GM12878 (cell line): ENCODE results near the gene BCR. TPM values are rescaled to one million over a fixed set of nuclear protein-coding genes. Genes with fewer than 3 reads are reported as not detected.

ENCODE experiments used
- ATAC-seq: fragments of 200-7000 bp; cut with Tn5 transposase; 3 replicates; pipeline ENCODE4 v1.9.1; 2020; ENCODE audit warnings: mild to moderate bottlenecking, moderate library complexity
- BruUV-seq: library from RNA; stranded (reverse); fragments of 400-500 nt; replicated peaks from 2 replicates; lab custom pipeline; 2021; lab: Mats Ljungman, UMichigan
- CTCF ChIA-PET: fragments of 300-600 bp; sonication (Branson Sonifier 250); formaldehyde crosslinking; extraction: SDS; loops from one replicate; lab custom pipeline; 2021; ENCODE audit warnings: inconsistent platforms; lab: Yijun Ruan, JAX
- POLR2A ChIA-PET: fragments of 350-600 bp; formaldehyde crosslinking; extraction: SDS; loops from one replicate; lab custom pipeline; 2021; ENCODE audit warnings: inconsistent platforms; lab: Charles Lee
- RAD21 ChIA-PET: fragments of 300-600 bp; sonication (Branson Sonifier 250); formaldehyde crosslinking; loops from one replicate; lab custom pipeline; 2023; ENCODE audit warnings: antibody characterized with exemption; ENCODE audit not compliant: unreplicated experiment; lab: Charles Lee
- SMC1A ChIA-PET: fragments of 300-600 bp; sonication (Branson Sonifier 250); formaldehyde crosslinking; loops from one replicate; lab custom pipeline; 2023; ENCODE audit not compliant: unreplicated experiment, uncharacterized antibody; lab: Charles Lee
- DNase-seq: peaks from one replicate; pipeline ENCODE4 v3.0.0-alpha.2; 2011; ENCODE audit warnings: low read depth, low spot score
- FAIRE-seq: peaks from 3 replicates; lab custom pipeline; 2011; peaks lifted over from hg19 to GRCh38; lab: Jason Lieb, UNC
- H2AFZ ChIP-seq: 2 replicates; pipeline ENCODE4 v1.6.0; 2011; ENCODE audit warnings: low read depth, low read length, control low read depth; ENCODE audit not compliant: control insufficient read depth
- H3K27ac ChIP-seq: 2 replicates; pipeline ENCODE4 v1.5.1; 2011; ENCODE audit warnings: control low read depth; ENCODE audit not compliant: control insufficient read depth, insufficient read depth
- H3K27me3 ChIP-seq, 2 experiments: replicated peaks in 1 of 2; 2 replicates each; pipeline versions ENCODE4 v1.6.0 to v1.6.1; 2011; ENCODE audit warnings: low read length in 1 of 2; ENCODE audit not compliant: control insufficient read depth in 2 of 2, insufficient read depth in 2 of 2
- H3K36me3 ChIP-seq, 2 experiments: 2 replicates each; pipeline ENCODE4 v1.5.1; 2011; ENCODE audit warnings: low read length in 1 of 2; ENCODE audit not compliant: control insufficient read depth in 2 of 2, insufficient read depth in 2 of 2
- H3K4me1 ChIP-seq: 2 replicates; pipeline ENCODE4 v1.6.1; 2011; ENCODE audit warnings: mild to moderate bottlenecking, low read length, moderate library complexity, mixed read lengths; ENCODE audit not compliant: control insufficient read depth, insufficient read depth
- H3K4me2 ChIP-seq: 2 replicates; pipeline ENCODE4 v1.6.0; 2011; ENCODE audit warnings: control low read depth; ENCODE audit not compliant: control insufficient read depth, insufficient read depth
- H3K4me3 ChIP-seq: fragments of 200-600 bp; sonication (generic); 2 replicates; pipeline ENCODE4 v1.5.1; 2016
- H3K79me2 ChIP-seq: 2 replicates; pipeline ENCODE4 v1.6.0; 2011; ENCODE audit warnings: low read length; ENCODE audit not compliant: control insufficient read depth, insufficient read depth
- H3K9ac ChIP-seq: 2 replicates; pipeline ENCODE4 v1.8.0; 2011; ENCODE audit warnings: low read length, control low read depth, mixed read lengths; ENCODE audit not compliant: control insufficient read depth, insufficient read depth
- H3K9me3 ChIP-seq: replicated peaks from 3 replicates; pipeline ENCODE4 v1.5.1; 2011; ENCODE audit warnings: mild to moderate bottlenecking, low read length; ENCODE audit not compliant: control insufficient read depth, insufficient read depth
- H4K20me1 ChIP-seq: 2 replicates; pipeline ENCODE4 v1.6.0; 2011; ENCODE audit not compliant: control insufficient read depth, insufficient read depth
- CBX3 ChIP-seq: fragments of 200-600 bp; sonication (generic); IDR thresholded peaks from 2 replicates; pipeline ENCODE4 v1.6.1; 2016; ENCODE audit warnings: low read depth, borderline replicate concordance
- CHD2 ChIP-seq: IDR thresholded peaks from 2 replicates; pipeline ENCODE4 v1.6.1; 2011; ENCODE audit warnings: low read depth, low read length, improper control_type of control experiment, borderline replicate concordance
- CREM ChIP-seq: IDR thresholded peaks from 2 replicates; pipeline ENCODE4 v1.6.1; 2014; ENCODE audit warnings: antibody characterized with exemption, low read depth
- GABPA ChIP-seq: IDR thresholded peaks from 2 replicates; pipeline ENCODE4 v1.6.1; 2014; ENCODE audit warnings: antibody characterized with exemption, low read depth, mild to moderate bottlenecking, inconsistent platforms
- KAT2A ChIP-seq: conservative IDR thresholded peaks from 2 replicates; pipeline ENCODE4 v1.6.1; 2011; ENCODE audit warnings: low read depth, low read length; ENCODE audit not compliant: control insufficient read depth
- KDM1A ChIP-seq: fragments of 200-600 bp; sonication (generic); IDR thresholded peaks from 2 replicates; pipeline ENCODE4 v1.6.1; 2016; ENCODE audit warnings: borderline replicate concordance
- MTA2 ChIP-seq: fragments of 450-650 bp; IDR thresholded peaks from 2 replicates; pipeline ENCODE4 v1.6.1; 2016; ENCODE audit warnings: low read depth, mild to moderate bottlenecking, moderate library complexity
- NRF1 ChIP-seq: conservative IDR thresholded peaks from 2 replicates; pipeline ENCODE4 v1.6.1; 2011; ENCODE audit warnings: mild to moderate bottlenecking, low read depth, low read length, improper control_type of control experiment
- RELA ChIP-seq: fragments of 450-650 bp; IDR thresholded peaks from 2 replicates; pipeline ENCODE4 v1.8.0; 2014; ENCODE audit warnings: borderline replicate concordance; ENCODE audit not compliant: partially characterized antibody
- SPI1 ChIP-seq: IDR thresholded peaks from 2 replicates; pipeline ENCODE4 v1.6.1; 2011; ENCODE audit warnings: low read depth, mild to moderate bottlenecking, low read length, moderate library complexity, borderline replicate concordance; ENCODE audit not compliant: insufficient read depth
- TAF1 ChIP-seq: IDR thresholded peaks from 2 replicates; pipeline ENCODE4 v1.6.1; 2011; ENCODE audit warnings: mild to moderate bottlenecking, low read depth, low read length, borderline replicate concordance
- WRNIP1 ChIP-seq: IDR thresholded peaks from 2 replicates; pipeline ENCODE4 v1.6.1; 2011; ENCODE audit warnings: low read depth, low read length, improper control_type of control experiment, borderline replicate concordance
- ZNF217 ChIP-seq: fragments of 450-650 bp; IDR thresholded peaks from 2 replicates; pipeline ENCODE4 v1.6.1; 2017; ENCODE audit warnings: antibody characterized with exemption, mild to moderate bottlenecking
- WGBS: methylation state at CpG from one replicate; pipeline ENCODE4 v1.1.6; 2016; ENCODE audit warnings: low lambda C conversion rate; ENCODE audit not compliant: insufficient replicate concordance, insufficient coverage; ENCODE audit errors: missing lambda C conversion rate; 5-methylcytosine and 5-hydroxymethylcytosine counted together
- in situ Hi-C: fragments of 300-500 bp; cut with MboI; formaldehyde crosslinking; loops from 9 replicates; pipeline ENCODE4 v1.14.3; 2018; ENCODE audit warnings: mixed read lengths
- intact Hi-C: fragments of 100-400 bp; cut with micrococcal nuclease; formaldehyde crosslinking; loops from one replicate; pipeline ENCODE4 v1.14.2; 2022; ENCODE audit not compliant: unreplicated experiment
- polyA plus RNA-seq, 11 experiments: library from polyadenylated mRNA; depleted of rRNA in 4 of 11; unstranded in 6 of 11; stranded (reverse) in 5 of 11; fragments of >200 nt; fragmentation: Nextera tagmentation in 4 of 11; fragmentation: Illumina TruSeq in 1 of 11; extraction: Ambion mirVana in 4 of 11; extraction: Trizol in 1 of 11; gene quantifications; 1 replicate in 1 of 11; 2 replicates in 10 of 11; pipeline versions ENCODE4 v1.2.1 to v1.2.3, GENCODE V29; 2011 to 2016; ENCODE audit warnings: inconsistent platforms in 2 of 11, missing spikeins in 2 of 11, low read depth in 1 of 11
- total RNA-seq, 4 experiments: library from RNA; depleted of rRNA in 3 of 4; stranded (reverse); fragments of >200 nt in 3 of 4; fragmentation: Illumina TruSeq in 1 of 4; extraction: Trizol in 1 of 4; gene quantifications; 2 replicates each; pipeline versions ENCODE4 v1.2.1 to v1.2.3, GENCODE V29; 2013 to 2021
- TF ChIP-seq, protein P1 (sequence below): fragments of 450-650 bp; formaldehyde crosslinking; IDR thresholded peaks from 2 replicates; pipeline ENCODE4 v1.4.0; 2020; ENCODE audit warnings: mild to moderate bottlenecking, moderate library complexity
- TF ChIP-seq, protein P2 (sequence below): fragments of 150-350 bp; IDR thresholded peaks from 2 replicates; pipeline ENCODE4 v1.6.1; 2016; ENCODE audit warnings: low read depth, low read length
- TF ChIP-seq, protein P3 (sequence below): fragments of 450-650 bp; IDR thresholded peaks from 2 replicates; pipeline ENCODE4 v1.6.1; 2018; ENCODE audit warnings: borderline replicate concordance, mild to moderate bottlenecking; ENCODE audit not compliant: partially characterized antibody

BCR gene
- total and polyA plus RNA-seq, 10 of the 15 experiments (the other 5 are each of a cell fraction or from before 2014, with no cell fraction given) = 1.7 to 64.7 (median 18.4) TPM

- in situ Hi-C loops = no loop called here
- H3K9ac ChIP-seq = no peak overlapping the region
- ChIA-PET POLR2A (interaction anchor here (0.7 kb wide), 1 partner anchor 39 kb away, joined by 3 read pairs; no protein-coding TSS in a partner anchor), SMC1A (interaction anchor here (1.2 kb wide), 2 partner anchors 77 to 121 kb away, joined by 3 read pairs; no protein-coding TSS in a partner anchor), RAD21 (no interaction called here), CTCF (interaction anchor here (0.9 to 1.6 kb wide), 2 partner anchors 14 to 17 kb away, joined by 3 to 8 read pairs; no protein-coding TSS in a partner anchor)
- H3K36me3 ChIP-seq = peaks cover 6 to 42% of the 10 kb centered on the region in 2 experiments; a peak in 3 of 4 replicates
- H4K20me1 ChIP-seq = no peaks in the 10 kb centered on the region
- no peaks in the 10 kb centered on the region for H3K79me2 ChIP-seq
- H3K9me3 ChIP-seq = no peaks in the 10 kb centered on the region
- ATAC-seq (no peak), DNase-seq (no peak), FAIRE-seq (no peak)
- H2AFZ ChIP-seq = no peak overlapping the region
- 95% methylated on average over 7 of the region's 7 CpGs for WGBS
- H3K27ac ChIP-seq = no peak overlapping the region
- no TSS peak for BruUV-seq
- no peak overlapping the region for H3K4me2 ChIP-seq
- intact Hi-C loops = no loop called here
- H3K4me1 ChIP-seq = peaks cover 32% of the 10 kb centered on the region
- H3K4me3 ChIP-seq = no peak overlapping the region
- H3K27me3 ChIP-seq = no peaks in the 10 kb centered on the region
- TF ChIP-seq TAF1 (no peak), RELA (no peak), ZNF217 (no peak), SPI1 (no peak), CREM (no peak), MTA2 (no peak), CHD2 (no peak), CBX3 (no peak), KAT2A (no peak), NRF1 (no peak), GABPA (no peak), KDM1A (no peak), WRNIP1 (no peak)
- TF ChIP-seq, protein P1, sequence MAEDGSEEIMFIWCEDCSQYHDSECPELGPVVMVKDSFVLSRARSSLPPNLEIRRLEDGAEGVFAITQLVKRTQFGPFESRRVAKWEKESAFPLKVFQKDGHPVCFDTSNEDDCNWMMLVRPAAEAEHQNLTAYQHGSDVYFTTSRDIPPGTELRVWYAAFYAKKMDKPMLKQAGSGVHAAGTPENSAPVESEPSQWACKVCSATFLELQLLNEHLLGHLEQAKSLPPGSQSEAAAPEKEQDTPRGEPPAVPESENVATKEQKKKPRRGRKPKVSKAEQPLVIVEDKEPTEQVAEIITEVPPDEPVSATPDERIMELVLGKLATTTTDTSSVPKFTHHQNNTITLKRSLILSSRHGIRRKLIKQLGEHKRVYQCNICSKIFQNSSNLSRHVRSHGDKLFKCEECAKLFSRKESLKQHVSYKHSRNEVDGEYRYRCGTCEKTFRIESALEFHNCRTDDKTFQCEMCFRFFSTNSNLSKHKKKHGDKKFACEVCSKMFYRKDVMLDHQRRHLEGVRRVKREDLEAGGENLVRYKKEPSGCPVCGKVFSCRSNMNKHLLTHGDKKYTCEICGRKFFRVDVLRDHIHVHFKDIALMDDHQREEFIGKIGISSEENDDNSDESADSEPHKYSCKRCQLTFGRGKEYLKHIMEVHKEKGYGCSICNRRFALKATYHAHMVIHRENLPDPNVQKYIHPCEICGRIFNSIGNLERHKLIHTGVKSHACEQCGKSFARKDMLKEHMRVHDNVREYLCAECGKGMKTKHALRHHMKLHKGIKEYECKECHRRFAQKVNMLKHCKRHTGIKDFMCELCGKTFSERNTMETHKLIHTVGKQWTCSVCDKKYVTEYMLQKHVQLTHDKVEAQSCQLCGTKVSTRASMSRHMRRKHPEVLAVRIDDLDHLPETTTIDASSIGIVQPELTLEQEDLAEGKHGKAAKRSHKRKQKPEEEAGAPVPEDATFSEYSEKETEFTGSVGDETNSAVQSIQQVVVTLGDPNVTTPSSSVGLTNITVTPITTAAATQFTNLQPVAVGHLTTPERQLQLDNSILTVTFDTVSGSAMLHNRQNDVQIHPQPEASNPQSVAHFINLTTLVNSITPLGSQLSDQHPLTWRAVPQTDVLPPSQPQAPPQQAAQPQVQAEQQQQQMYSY (CRISPR knock-in tag) = no peak
- TF ChIP-seq, protein P2, sequence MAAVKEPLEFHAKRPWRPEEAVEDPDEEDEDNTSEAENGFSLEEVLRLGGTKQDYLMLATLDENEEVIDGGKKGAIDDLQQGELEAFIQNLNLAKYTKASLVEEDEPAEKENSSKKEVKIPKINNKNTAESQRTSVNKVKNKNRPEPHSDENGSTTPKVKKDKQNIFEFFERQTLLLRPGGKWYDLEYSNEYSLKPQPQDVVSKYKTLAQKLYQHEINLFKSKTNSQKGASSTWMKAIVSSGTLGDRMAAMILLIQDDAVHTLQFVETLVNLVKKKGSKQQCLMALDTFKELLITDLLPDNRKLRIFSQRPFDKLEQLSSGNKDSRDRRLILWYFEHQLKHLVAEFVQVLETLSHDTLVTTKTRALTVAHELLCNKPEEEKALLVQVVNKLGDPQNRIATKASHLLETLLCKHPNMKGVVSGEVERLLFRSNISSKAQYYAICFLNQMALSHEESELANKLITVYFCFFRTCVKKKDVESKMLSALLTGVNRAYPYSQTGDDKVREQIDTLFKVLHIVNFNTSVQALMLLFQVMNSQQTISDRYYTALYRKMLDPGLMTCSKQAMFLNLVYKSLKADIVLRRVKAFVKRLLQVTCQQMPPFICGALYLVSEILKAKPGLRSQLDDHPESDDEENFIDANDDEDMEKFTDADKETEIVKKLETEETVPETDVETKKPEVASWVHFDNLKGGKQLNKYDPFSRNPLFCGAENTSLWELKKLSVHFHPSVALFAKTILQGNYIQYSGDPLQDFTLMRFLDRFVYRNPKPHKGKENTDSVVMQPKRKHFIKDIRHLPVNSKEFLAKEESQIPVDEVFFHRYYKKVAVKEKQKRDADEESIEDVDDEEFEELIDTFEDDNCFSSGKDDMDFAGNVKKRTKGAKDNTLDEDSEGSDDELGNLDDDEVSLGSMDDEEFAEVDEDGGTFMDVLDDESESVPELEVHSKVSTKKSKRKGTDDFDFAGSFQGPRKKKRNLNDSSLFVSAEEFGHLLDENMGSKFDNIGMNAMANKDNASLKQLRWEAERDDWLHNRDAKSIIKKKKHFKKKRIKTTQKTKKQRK = no peak
- TF ChIP-seq, protein P3, sequence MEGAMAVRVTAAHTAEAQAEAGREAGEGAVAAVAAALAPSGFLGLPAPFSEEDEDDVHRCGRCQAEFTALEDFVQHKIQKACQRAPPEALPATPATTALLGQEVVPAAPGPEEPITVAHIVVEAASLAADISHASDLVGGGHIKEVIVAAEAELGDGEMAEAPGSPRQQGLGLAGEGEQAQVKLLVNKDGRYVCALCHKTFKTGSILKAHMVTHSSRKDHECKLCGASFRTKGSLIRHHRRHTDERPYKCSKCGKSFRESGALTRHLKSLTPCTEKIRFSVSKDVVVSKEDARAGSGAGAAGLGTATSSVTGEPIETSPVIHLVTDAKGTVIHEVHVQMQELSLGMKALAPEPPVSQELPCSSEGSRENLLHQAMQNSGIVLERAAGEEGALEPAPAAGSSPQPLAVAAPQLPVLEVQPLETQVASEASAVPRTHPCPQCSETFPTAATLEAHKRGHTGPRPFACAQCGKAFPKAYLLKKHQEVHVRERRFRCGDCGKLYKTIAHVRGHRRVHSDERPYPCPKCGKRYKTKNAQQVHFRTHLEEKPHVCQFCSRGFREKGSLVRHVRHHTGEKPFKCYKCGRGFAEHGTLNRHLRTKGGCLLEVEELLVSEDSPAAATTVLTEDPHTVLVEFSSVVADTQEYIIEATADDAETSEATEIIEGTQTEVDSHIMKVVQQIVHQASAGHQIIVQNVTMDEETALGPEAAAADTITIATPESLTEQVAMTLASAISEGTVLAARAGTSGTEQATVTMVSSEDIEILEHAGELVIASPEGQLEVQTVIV = no peak
Observed at GRCh38 chr22:23265368-23265700, 85.0 kb downstream of the BCR start.
